GM19397 (cell line): Measurements from ENCODE around the gene TRDN.
"Not testable (repeated sequence)": the region's sequence is repeated elsewhere in the genome, so short reads cannot be mapped to it uniquely, and the experiment has no call there.

Experiments
- ATAC-seq: cut with Tn5 transposase; IDR thresholded peaks from one replicate; pipeline ENCODE4 v1.9.1; 2021; ENCODE audit warnings: mild to moderate bottlenecking, moderate library complexity; ENCODE audit not compliant: unreplicated experiment

TRDN gene

GRCh38 chr6:123632641-123633040 lies 4.1 kb downstream of the TRDN start:
- no peak for ATAC-seq

- ATAC-seq = no peak
Measured at GRCh38 chr6:123629258-123629941, 7.3 kb downstream of the TRDN start.

DNA sequence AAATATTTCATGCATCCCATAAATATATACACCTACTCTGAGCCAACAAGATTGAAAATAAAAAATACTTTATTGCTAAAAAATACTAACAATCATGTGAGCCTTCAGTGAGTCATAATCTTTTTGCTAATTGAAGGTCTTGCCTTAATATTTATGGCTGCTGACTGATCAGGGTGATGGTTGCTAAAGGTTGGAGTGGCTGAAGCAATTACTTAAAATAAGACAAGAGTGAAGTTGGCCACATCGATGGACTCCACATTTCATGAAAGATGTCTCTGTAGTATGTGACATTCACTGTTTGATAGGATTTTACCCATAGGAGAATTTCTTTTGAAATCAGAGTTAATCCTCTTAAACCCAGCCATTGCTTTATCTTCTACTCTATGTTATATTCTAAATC lies 11.1 kb downstream of the TRDN start:
- no peak for ATAC-seq

DNA sequence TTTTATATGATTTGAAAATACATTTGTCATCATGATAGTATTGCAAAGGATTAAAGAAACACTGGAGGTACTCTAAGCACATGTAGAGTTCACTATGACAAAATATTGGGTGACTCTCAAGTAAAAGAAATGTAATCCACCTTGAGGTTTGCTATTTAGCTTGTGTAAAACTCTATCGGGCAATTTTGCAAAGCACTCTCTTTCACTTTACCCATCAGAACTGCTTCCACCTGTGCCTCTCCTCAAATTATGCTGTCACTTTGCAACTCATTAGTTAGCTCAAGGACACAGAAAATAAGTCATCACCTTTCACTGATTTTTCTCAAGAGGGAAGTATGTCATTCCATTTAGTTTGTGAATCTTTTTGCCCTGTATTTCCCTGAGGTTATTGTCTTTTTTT lies 14.0 kb downstream of the TRDN start:
- no peak for ATAC-seq

DNA sequence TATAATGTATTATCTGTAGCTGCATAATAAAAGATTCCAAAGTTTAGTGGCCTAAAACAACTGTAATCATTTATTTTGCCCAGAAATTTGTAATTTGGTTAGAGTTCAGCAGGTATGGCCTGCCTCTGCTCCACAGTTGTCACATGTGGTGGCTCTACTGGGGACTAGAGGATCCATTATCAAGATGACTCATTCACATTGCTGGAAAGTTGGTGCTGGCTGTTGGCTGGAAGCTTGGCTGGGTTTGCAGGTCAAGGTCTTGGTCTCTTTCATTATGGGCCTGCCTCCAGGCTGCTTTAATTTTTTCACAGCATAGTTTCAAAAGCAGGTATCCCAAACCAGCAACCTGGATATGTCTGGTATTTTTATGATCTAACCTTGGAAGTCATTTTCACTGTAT lies 17.6 kb downstream of the TRDN start:
- ATAC-seq = no peak

DNA sequence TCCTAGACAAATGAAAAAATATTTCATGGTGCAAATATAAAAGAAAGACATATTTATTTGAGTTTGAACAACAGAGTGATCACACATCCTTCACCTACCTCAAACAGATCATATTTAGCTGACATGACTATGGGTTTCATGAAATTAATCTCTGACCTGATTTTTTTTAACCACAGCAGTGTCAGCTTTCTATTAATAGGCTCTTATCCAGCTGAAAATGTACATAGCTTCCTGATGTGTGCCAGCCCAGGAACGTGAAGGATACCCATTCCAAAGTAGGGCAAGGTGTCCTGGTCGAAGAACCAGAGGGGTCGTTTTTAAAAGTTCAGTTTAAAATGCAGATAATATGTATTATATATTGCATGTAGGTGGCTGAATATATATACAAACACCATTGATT lies 19.8 kb downstream of the TRDN start:
- no peak for ATAC-seq

GRCh38 chr6:123616016-123616415 lies 20.7 kb downstream of the TRDN start:
- no peak for ATAC-seq

- ATAC-seq = no peak
Measured at GRCh38 chr6:123610779-123611178, 26.0 kb downstream of the TRDN start.

- ATAC-seq = no peak
Measured at GRCh38 chr6:123604067-123604466, 32.7 kb downstream of the TRDN start.

GRCh38 chr6:123598011-123598410 lies 38.7 kb downstream of the TRDN start:
- no peak for ATAC-seq

- no peak for ATAC-seq
Measured at GRCh38 chr6:123594776-123595175, 42.0 kb downstream of the TRDN start.

DNA sequence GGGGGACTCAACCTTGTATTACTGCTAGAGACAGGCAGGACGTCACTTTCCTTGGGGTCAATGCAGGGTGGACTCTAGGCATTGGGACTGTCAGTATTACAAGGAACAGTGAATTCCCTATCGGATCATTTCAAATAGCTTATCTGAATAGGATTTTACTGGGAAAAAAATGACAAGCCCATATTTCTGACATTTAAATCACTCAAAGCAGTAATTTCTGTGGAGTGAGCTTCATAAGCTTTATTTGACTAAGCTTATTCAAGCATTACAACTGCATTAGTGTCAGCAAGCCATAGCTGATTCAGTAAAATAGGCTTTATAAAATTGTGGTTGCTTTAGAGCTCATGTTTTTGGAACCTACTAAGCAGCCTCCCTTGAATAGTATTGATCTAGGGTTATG lies 44.3 kb downstream of the TRDN start:
- ATAC-seq = no peak

GRCh38 chr6:123589973-123590372 lies 46.8 kb downstream of the TRDN start:
- no peak for ATAC-seq

- no peak for ATAC-seq
Measured at GRCh38 chr6:123589317-123589716, 47.4 kb downstream of the TRDN start.

DNA sequence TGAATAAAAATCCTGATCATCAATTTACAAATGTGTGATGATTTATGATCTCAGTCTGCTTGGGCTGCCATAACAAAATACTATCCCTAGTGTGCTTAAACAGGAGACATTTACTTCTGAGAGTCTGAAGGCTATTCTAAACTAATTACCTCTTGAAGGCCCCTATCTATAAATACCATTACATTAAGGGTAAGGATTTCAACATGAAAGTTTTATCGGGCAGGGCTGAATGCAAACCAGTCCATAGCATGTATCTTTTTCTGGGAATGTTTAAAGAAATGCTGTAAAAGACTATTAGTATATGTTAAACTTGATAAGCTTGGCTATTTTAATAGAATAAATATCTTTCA lies 48.2 kb downstream of the TRDN start:
- no peak for ATAC-seq

DNA sequence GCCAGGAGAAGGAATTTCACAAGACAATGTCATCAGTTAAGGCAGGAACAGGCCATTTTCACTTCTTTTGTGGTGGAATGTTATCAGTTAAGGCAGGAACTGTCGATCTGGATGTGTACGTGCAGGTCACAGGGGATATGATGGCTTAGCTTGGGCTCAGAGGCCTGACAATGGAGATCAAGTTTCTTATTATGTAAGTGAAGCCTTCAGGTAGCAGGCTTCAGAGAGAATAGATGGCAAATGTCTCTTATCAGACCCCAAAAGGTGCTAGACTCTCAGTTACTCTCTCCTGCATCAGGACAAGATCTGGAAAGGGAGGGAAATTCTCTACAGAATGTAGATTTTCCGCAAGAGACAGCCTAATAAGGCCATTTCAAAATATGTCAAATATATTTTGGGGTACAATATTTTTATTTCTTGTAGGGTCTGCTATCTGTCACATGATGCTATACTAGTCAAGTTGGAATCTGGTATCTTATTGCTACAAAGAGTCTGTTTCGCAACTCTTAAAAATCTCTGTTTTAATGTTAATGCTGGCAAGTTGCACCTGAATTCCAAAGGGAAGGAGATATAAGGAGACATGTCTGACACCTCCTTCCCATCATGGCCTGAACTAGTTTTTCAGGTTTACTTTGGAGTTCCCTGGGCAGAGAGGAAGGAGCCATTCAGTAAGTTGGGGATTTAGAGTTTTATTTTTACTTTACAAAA lies 48.8 kb downstream of the TRDN start:
- ATAC-seq = no peak

DNA sequence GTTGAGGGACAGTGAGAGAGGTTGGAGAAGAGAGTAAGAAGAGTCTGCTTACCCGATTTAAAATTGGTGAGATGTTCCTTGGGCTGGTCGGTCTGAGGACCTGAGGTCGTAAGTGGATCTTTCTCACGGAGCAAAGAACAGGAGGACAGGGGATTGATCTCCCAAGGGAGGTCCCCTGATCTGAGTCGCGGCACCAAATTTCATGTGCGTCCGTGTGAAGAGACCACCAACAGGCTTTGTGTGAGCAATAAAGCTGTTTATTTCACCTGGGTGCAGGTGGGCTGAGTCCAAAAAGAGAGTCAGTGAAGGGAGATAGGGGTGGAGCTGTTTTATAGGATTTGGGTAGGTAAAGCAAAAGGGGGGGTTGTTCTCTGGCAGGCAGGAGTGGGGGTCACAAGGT lies 49.3 kb downstream of the TRDN start:
- ATAC-seq = not testable (repeated sequence)

GRCh38 chr6:123580331-123580730 lies 56.4 kb downstream of the TRDN start:
- ATAC-seq = no peak

- no peak for ATAC-seq
Measured at GRCh38 chr6:123575188-123575587, 61.6 kb downstream of the TRDN start.

- ATAC-seq = no peak
Measured at GRCh38 chr6:123570813-123571684, 65.7 kb downstream of the TRDN start.

DNA sequence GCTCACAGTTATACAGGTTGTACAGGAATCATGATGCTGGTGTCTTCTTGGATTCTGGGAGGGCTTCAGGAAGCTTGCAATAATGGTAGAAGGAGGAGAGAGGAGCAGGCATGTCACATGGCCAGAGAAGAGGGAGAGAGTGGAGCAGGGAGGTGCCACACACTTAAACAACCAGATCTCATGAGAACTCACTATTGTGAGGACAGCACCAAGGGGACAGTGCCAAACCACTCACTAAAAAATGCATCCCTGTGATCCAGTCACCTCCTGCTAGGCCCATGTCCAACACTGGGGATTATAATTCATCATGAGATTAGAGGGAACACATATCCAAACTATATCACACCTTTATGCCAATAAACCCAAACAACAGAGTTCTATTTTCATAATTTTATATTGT lies 67.2 kb downstream of the TRDN start:
- no peak for ATAC-seq

GRCh38 chr6:123565529-123565928 lies 71.2 kb downstream of the TRDN start:
- no peak for ATAC-seq
